Skeletal muscle tissue (tissue), 5 donors: ENCODE data around the gene IGF2BP2. TPM values are rescaled to one million over a fixed set of nuclear protein-coding genes. Genes with fewer than 3 reads are reported as not detected.

ENCODE experiments used
- H3K27ac ChIP-seq: one replicate; pipeline ENCODE4 v1.7.0; 2013; ENCODE audit warnings: mild to moderate bottlenecking, low read depth, low read length, inconsistent platforms
- H3K27me3 ChIP-seq, 3 donors: one replicate each; pipeline ENCODE4 v1.7.0; 2013; ENCODE audit warnings: low read length in 3 of 3; ENCODE audit not compliant: control insufficient read depth in 3 of 3, insufficient read depth in 3 of 3
- H3K36me3 ChIP-seq, 3 donors: one replicate each; pipeline ENCODE4 v1.7.0; 2013; ENCODE audit warnings: low read length in 3 of 3; ENCODE audit not compliant: control insufficient read depth in 3 of 3, insufficient read depth in 3 of 3
- H3K4me1 ChIP-seq, 3 donors: one replicate each; pipeline ENCODE4 v1.7.0; 2013; ENCODE audit warnings: low read length in 3 of 3, mild to moderate bottlenecking in 3 of 3; ENCODE audit not compliant: control insufficient read depth in 3 of 3, insufficient read depth in 3 of 3
- H3K4me3 ChIP-seq, 3 donors: one replicate each; pipeline ENCODE4 v1.7.0; 2013; ENCODE audit warnings: low read length in 3 of 3
- H3K9ac ChIP-seq, 3 donors: one replicate each; pipeline ENCODE4 v1.7.0; 2013; ENCODE audit warnings: low read length in 3 of 3, mild to moderate bottlenecking in 3 of 3, moderate library complexity in 2 of 3, low read depth in 1 of 3
- H3K9me3 ChIP-seq, 3 donors: one replicate each; pipeline ENCODE4 v1.7.0; 2013; ENCODE audit warnings: low read length in 3 of 3; ENCODE audit not compliant: control insufficient read depth in 3 of 3
- small RNA-seq: library from RNA; depleted of rRNA; stranded (forward); fragments of <200 nt; gene quantifications from one replicate; pipeline ENCODE3, GENCODE V24; 2014
- total RNA-seq: library from RNA; depleted of rRNA; stranded (reverse); fragments of >200 nt; gene quantifications from one replicate; pipeline ENCODE4 v1.2.3, GENCODE V29; 2014
- donor health status: Osteomylitis.

Gene IGF2BP2
- total RNA-seq, 1 donor from 2014 or later, result 26.6 TPM

DNA sequence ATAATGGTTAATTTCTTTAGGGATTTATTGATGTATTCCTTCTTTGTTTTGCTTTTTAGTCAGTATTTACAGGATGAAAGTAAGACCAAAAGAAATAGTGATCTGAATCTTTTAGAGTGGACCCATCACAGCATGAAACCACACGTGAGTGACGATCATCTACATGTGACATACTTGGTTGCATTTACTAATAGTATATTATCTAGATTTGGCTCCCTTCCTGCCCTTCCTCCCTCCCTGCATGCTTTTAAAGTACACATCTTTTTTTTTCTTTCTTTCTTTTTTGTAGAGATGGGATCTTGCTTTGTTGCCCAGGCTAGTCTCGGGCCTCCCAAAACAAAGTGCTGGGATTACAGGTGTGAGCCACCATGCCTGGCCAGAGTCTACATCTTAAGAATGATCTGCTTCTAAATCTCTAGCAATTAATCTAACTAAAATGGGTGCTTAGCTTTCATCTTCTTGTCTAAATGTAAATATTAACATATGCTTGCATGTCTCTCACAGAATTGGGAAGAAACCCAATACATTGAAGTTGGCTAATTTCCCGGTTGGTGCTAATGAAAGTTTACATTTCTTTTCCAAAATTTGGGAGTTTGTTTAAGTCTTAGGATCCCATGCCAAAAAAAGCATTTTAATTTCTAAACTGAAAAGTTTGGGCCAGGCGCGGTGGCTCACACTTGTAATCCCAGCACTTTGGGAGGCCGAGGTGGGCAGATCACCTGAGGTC, 200.7 kb downstream of the IGF2BP2 start:
- no peaks in the 10 kb centered on the region for H3K4me1 ChIP-seq
- peaks cover 24 to 41% (median 31%) of the 10 kb centered on the region in 3 donors for H3K36me3 ChIP-seq
- no peak overlapping the region for H3K27ac ChIP-seq
- no peak overlapping the region for H3K4me3 ChIP-seq
- H3K27me3 ChIP-seq, result no peaks in the 10 kb centered on the region
- no peak overlapping the region for H3K9ac ChIP-seq
- H3K9me3 ChIP-seq, result no peaks in the 10 kb centered on the region

- H3K4me3 ChIP-seq, result no peak overlapping the region
- H3K9me3 ChIP-seq, result no peaks in the 10 kb centered on the region
- no peaks in the 10 kb centered on the region for H3K27me3 ChIP-seq
- no peak overlapping the region for H3K9ac ChIP-seq
- no peak overlapping the region for H3K27ac ChIP-seq
- H3K4me1 ChIP-seq, result no peaks in the 10 kb centered on the region
- peaks cover 29 to 65% (median 60%) of the 10 kb centered on the region in 3 donors for H3K36me3 ChIP-seq
These were observed 211.8 kb downstream of the IGF2BP2 start for GRCh38 chr3:185613016-185613415.

DNA sequence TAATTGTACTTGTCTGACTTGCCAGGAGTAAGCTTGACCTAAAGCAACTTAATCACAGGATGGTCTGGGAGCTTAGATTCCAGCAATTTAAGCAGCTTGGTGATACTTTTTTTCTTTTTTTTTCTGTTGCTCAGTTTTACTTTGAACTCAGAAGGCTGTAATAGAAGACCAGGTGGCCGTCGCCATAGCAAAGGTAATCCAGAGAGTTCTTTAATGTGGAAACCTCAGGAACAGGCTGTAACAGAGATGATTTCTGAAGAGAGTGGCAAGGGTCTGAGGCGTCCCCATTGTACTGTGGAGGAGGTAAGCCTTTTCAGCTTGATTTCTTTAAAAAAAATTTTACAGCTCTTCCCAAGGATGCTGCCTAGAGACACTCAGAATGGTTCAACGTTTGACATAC, 218.6 kb downstream of the IGF2BP2 start:
- Histone ChIP-seq H3K4me1 (no peaks in the 10 kb centered on the region), H3K36me3 (peaks cover 17 to 47% (median 47%) of the 10 kb centered on the region in 3 donors), H3K27me3 (no peaks in the 10 kb centered on the region), H3K4me3 (no peak overlapping the region), H3K27ac (no peak overlapping the region), H3K9ac (no peak overlapping the region), H3K9me3 (no peaks in the 10 kb centered on the region)

GRCh38 chr3:185605566-185605965, 219.3 kb downstream of the IGF2BP2 start:
- Histone ChIP-seq H3K9ac (no peak overlapping the region), H3K36me3 (peaks cover 19 to 50% (median 46%) of the 10 kb centered on the region in 3 donors), H3K27me3 (no peaks in the 10 kb centered on the region), H3K27ac (no peak overlapping the region), H3K4me1 (peaks cover 0 to 2% (median 0%) of the 10 kb centered on the region in 3 donors), H3K9me3 (no peaks in the 10 kb centered on the region), H3K4me3 (no peak overlapping the region)

GRCh38 chr3:185595526-185595925, 229.3 kb downstream of the IGF2BP2 start:
- Histone ChIP-seq H3K27me3 (no peaks in the 10 kb centered on the region), H3K27ac (no peak overlapping the region), H3K4me1 (peaks cover 0 to 4% (median 0%) of the 10 kb centered on the region in 3 donors), H3K9me3 (no peaks in the 10 kb centered on the region), H3K36me3 (peaks cover 7 to 15% (median 13%) of the 10 kb centered on the region in 3 donors), H3K4me3 (no peak overlapping the region), H3K9ac (no peak overlapping the region)

DNA sequence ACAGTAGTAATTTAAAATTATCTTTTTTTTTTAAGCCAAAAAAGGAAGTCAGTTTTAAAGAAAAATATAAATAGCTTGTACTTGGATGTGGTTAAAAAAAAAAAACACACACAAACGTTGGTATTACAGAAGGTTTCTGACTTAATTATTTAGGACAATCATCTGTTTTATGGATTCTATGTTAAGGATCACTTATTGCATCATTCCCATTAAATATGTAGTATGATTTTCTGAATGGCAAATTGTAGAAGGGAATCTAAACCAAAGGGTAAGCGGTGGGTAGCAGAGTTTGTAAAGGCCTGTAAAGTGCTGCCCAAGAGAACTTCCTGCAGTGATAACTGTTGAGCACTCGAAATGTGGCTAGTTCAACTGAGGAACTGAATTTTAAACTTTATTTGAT, 230.8 kb downstream of the IGF2BP2 start:
- Histone ChIP-seq H3K27ac (no peak overlapping the region), H3K4me1 (peaks cover 0 to 2% (median 0%) of the 10 kb centered on the region in 3 donors), H3K9me3 (no peaks in the 10 kb centered on the region), H3K9ac (no peak overlapping the region), H3K27me3 (no peaks in the 10 kb centered on the region), H3K36me3 (peaks cover 7 to 13% (median 9%) of the 10 kb centered on the region in 3 donors), H3K4me3 (no peak overlapping the region)

Small RNA genes within 50 kb of the gene (small RNA-seq; reads per million reads assigned to genes)
- gene AC133473.1, result not detected
- gene MIR548AQ, result not detected

Other genes with a start within 250 kb of the IGF2BP2 start
- gene SENP2, start 238.7 kb downstream of the IGF2BP2 start, total RNA-seq, result 39.1 TPM
- 136 TPM for gene TRA2B, start 113.0 kb upstream of the IGF2BP2 start, total RNA-seq